ENCODE results near the gene KCTD16. TPM values are rescaled to one million over a fixed set of nuclear protein-coding genes. Genes with fewer than 3 reads are reported as not detected.

KCTD16 gene
- polyA plus RNA-seq, result 1 to 10 TPM in 1 of 4 donors, under 1 TPM in 3; under 0.01 to 1.8 (median 0.10) TPM
- long read RNA-seq, donor 1, result 0 reads
- long read RNA-seq, donor 2, result 0 reads
- long read RNA-seq, donor 3, result 0 reads
- long read RNA-seq, donor 4, result 0 reads
- long read RNA-seq, donor 5, result 0 reads
- long read RNA-seq, donor 6, result 0 reads
- long read RNA-seq, donor 7, result 0 reads
- long read RNA-seq, donor 8, result 0 reads
- long read RNA-seq, donor 9, result 0 reads
- long read RNA-seq, donor 10, result 0 reads

GRCh38 chr5:144170276-144171024 lies at the start of gene KCTD16, which contains the start of gene YIPF5:
Gene KCTD16, plus strand, starts transcription at chr5:144170873.
Gene YIPF5, minus strand, starts transcription at chr5:144170659. Its CDS starts 704 bp downstream, at chr5:144169955.
- H3K27ac ChIP-seq (ENCODE audit: low read depth in 1 of 3, low read length in 2 of 3), result peak within 1 kb of the TSS; percentile 80 to 94 (median 91)
- peak; percentile 23 for FAIRE-seq
- 0 to 1% (median 1%) methylated on average over 38 to 39 of the region's 39 CpGs for WGBS, 3 donors

GRCh38 chr5:144121577-144121976 lies 49.1 kb upstream of the KCTD16 start:
- DNase-seq (no peak), FAIRE-seq (no peak)
- Histone ChIP-seq H3K4me3 (ENCODE audit: low read depth in 1 of 3, low read length in 3 of 3) (no peak overlapping the region), H3K27ac (ENCODE audit: low read depth in 1 of 3, low read length in 2 of 3) (no peak overlapping the region), H3K27me3 (ENCODE audit: control insufficient read depth in 3 of 3, insufficient read depth in 3 of 3, low read length in 3 of 3) (no peaks in the 10 kb centered on the region), H3K36me3 (ENCODE audit: control insufficient read depth in 3 of 3, insufficient read depth in 2 of 3, low read depth in 1 of 3, low read length in 3 of 3) (no peaks in the 10 kb centered on the region), H3K9me3 (ENCODE audit: control insufficient read depth in 2 of 2, insufficient read depth in 1 of 2, low read depth in 1 of 2, low read length in 1 of 2) (peaks cover 0 to 2% of the 10 kb centered on the region in 2 donors), H3K4me1 (ENCODE audit: control insufficient read depth in 3 of 3, insufficient read depth in 2 of 3, low read depth in 1 of 3, low read length in 2 of 3) (no peaks in the 10 kb centered on the region)
- WGBS, 3 donors, result 81 to 100% (median 97%) methylated on average over 1 of the region's 1 CpG

More at GRCh38 chr5:144170276-144171024, at the start of gene KCTD16, which contains the start of gene YIPF5:
- H3K36me3 ChIP-seq (ENCODE audit: control insufficient read depth in 3 of 3, insufficient read depth in 2 of 3, low read depth in 1 of 3, low read length in 3 of 3), result peaks cover 0 to 2% (median 1%) of the 10 kb centered on the region in 3 donors
- H3K4me1 ChIP-seq (ENCODE audit: control insufficient read depth in 3 of 3, insufficient read depth in 2 of 3, low read depth in 1 of 3, low read length in 2 of 3), result peaks cover 3 to 8% (median 4%) of the 10 kb centered on the region in 3 donors
- DNase-seq, result peak; percentile 98 to 99
- no peaks in the 10 kb centered on the region for H3K9me3 ChIP-seq (ENCODE audit: control insufficient read depth in 2 of 2, insufficient read depth in 1 of 2, low read depth in 1 of 2, low read length in 1 of 2)
- H3K27me3 ChIP-seq (ENCODE audit: control insufficient read depth in 3 of 3, insufficient read depth in 3 of 3, low read length in 3 of 3), result peaks cover 0 to 5% (median 0%) of the 10 kb centered on the region in 3 donors
- peak within 1 kb of the TSS; percentile 78 to 98 (median 92) for H3K4me3 ChIP-seq (ENCODE audit: low read depth in 1 of 3, low read length in 3 of 3)

GRCh38 chr5:144122081-144122480 lies 48.6 kb upstream of the KCTD16 start:
- Histone ChIP-seq H3K27ac (ENCODE audit: low read depth in 1 of 3, low read length in 2 of 3) (no peak overlapping the region), H3K27me3 (ENCODE audit: control insufficient read depth in 3 of 3, insufficient read depth in 3 of 3, low read length in 3 of 3) (no peaks in the 10 kb centered on the region), H3K4me3 (ENCODE audit: low read depth in 1 of 3, low read length in 3 of 3) (no peak overlapping the region), H3K9me3 (ENCODE audit: control insufficient read depth in 2 of 2, insufficient read depth in 1 of 2, low read depth in 1 of 2, low read length in 1 of 2) (peaks cover 0 to 2% of the 10 kb centered on the region in 2 donors), H3K4me1 (ENCODE audit: control insufficient read depth in 3 of 3, insufficient read depth in 2 of 3, low read depth in 1 of 3, low read length in 2 of 3) (no peaks in the 10 kb centered on the region), H3K36me3 (ENCODE audit: control insufficient read depth in 3 of 3, insufficient read depth in 2 of 3, low read depth in 1 of 3, low read length in 3 of 3) (no peaks in the 10 kb centered on the region)
- no peak for DNase-seq
- no peak for FAIRE-seq
- WGBS, 3 donors, result 53 to 66% (median 58%) methylated on average over 2 of the region's 2 CpGs

- no peak for FAIRE-seq
- WGBS, 3 donors, result 79 to 82% (median 82%) methylated on average over 3 of the region's 3 CpGs
- no peak overlapping the region for H3K4me3 ChIP-seq (ENCODE audit: low read depth in 1 of 3, low read length in 3 of 3)
Measured at GRCh38 chr5:144122641-144123040, 48.0 kb upstream of the KCTD16 start.

GRCh38 chr5:144125163-144125726 lies 45.4 kb upstream of the KCTD16 start:
- FAIRE-seq (no peak), DNase-seq (no peak)
- Histone ChIP-seq H3K4me1 (ENCODE audit: control insufficient read depth in 3 of 3, insufficient read depth in 2 of 3, low read depth in 1 of 3, low read length in 2 of 3) (no peaks in the 10 kb centered on the region), H3K4me3 (ENCODE audit: low read depth in 1 of 3, low read length in 3 of 3) (no peak overlapping the region), H3K36me3 (ENCODE audit: control insufficient read depth in 3 of 3, insufficient read depth in 2 of 3, low read depth in 1 of 3, low read length in 3 of 3) (no peaks in the 10 kb centered on the region), H3K27ac (ENCODE audit: low read depth in 1 of 3, low read length in 2 of 3) (no peak overlapping the region), H3K27me3 (ENCODE audit: control insufficient read depth in 3 of 3, insufficient read depth in 3 of 3, low read length in 3 of 3) (no peaks in the 10 kb centered on the region), H3K9me3 (ENCODE audit: control insufficient read depth in 2 of 2, insufficient read depth in 1 of 2, low read depth in 1 of 2, low read length in 1 of 2) (no peaks in the 10 kb centered on the region)
- WGBS, 3 donors, result 58 to 63% (median 58%) methylated on average over 4 of the region's 4 CpGs

More at GRCh38 chr5:144122641-144123040, 48.0 kb upstream of the KCTD16 start:
- no peak overlapping the region for H3K27ac ChIP-seq (ENCODE audit: low read depth in 1 of 3, low read length in 2 of 3)
- DNase-seq, result no peak
- H3K9me3 ChIP-seq (ENCODE audit: control insufficient read depth in 2 of 2, insufficient read depth in 1 of 2, low read depth in 1 of 2, low read length in 1 of 2), result peaks cover 0 to 2% of the 10 kb centered on the region in 2 donors
- H3K27me3 ChIP-seq (ENCODE audit: control insufficient read depth in 3 of 3, insufficient read depth in 3 of 3, low read length in 3 of 3), result no peaks in the 10 kb centered on the region
- no peaks in the 10 kb centered on the region for H3K4me1 ChIP-seq (ENCODE audit: control insufficient read depth in 3 of 3, insufficient read depth in 2 of 3, low read depth in 1 of 3, low read length in 2 of 3)
- no peaks in the 10 kb centered on the region for H3K36me3 ChIP-seq (ENCODE audit: control insufficient read depth in 3 of 3, insufficient read depth in 2 of 3, low read depth in 1 of 3, low read length in 3 of 3)

GRCh38 chr5:144126707-144127106 lies 44.0 kb upstream of the KCTD16 start:
- H3K36me3 ChIP-seq (ENCODE audit: control insufficient read depth in 3 of 3, insufficient read depth in 2 of 3, low read depth in 1 of 3, low read length in 3 of 3), result no peaks in the 10 kb centered on the region
- 75 to 88% (median 81%) methylated on average over 4 of the region's 4 CpGs for WGBS, 3 donors
- H3K4me1 ChIP-seq (ENCODE audit: control insufficient read depth in 3 of 3, insufficient read depth in 2 of 3, low read depth in 1 of 3, low read length in 2 of 3), result no peaks in the 10 kb centered on the region
- no peak overlapping the region for H3K27ac ChIP-seq (ENCODE audit: low read depth in 1 of 3, low read length in 2 of 3)
- DNase-seq (no peak), FAIRE-seq (no peak)
- no peaks in the 10 kb centered on the region for H3K27me3 ChIP-seq (ENCODE audit: control insufficient read depth in 3 of 3, insufficient read depth in 3 of 3, low read length in 3 of 3)
- no peaks in the 10 kb centered on the region for H3K9me3 ChIP-seq (ENCODE audit: control insufficient read depth in 2 of 2, insufficient read depth in 1 of 2, low read depth in 1 of 2, low read length in 1 of 2)
- no peak overlapping the region for H3K4me3 ChIP-seq (ENCODE audit: low read depth in 1 of 3, low read length in 3 of 3)

GRCh38 chr5:144128844-144129243 lies 41.8 kb upstream of the KCTD16 start:
- Histone ChIP-seq H3K4me3 (ENCODE audit: low read depth in 1 of 3, low read length in 3 of 3) (no peak overlapping the region), H3K27ac (ENCODE audit: low read depth in 1 of 3, low read length in 2 of 3) (no peak overlapping the region), H3K9me3 (ENCODE audit: control insufficient read depth in 2 of 2, insufficient read depth in 1 of 2, low read depth in 1 of 2, low read length in 1 of 2) (peaks cover 0 to 4% of the 10 kb centered on the region in 2 donors), H3K27me3 (ENCODE audit: control insufficient read depth in 3 of 3, insufficient read depth in 3 of 3, low read length in 3 of 3) (no peaks in the 10 kb centered on the region), H3K4me1 (ENCODE audit: control insufficient read depth in 3 of 3, insufficient read depth in 2 of 3, low read depth in 1 of 3, low read length in 2 of 3) (no peaks in the 10 kb centered on the region), H3K36me3 (ENCODE audit: control insufficient read depth in 3 of 3, insufficient read depth in 2 of 3, low read depth in 1 of 3, low read length in 3 of 3) (no peaks in the 10 kb centered on the region)
- 69 to 84% (median 81%) methylated on average over 4 of the region's 4 CpGs for WGBS, 3 donors
- no peak for DNase-seq
- FAIRE-seq, result no peak

GRCh38 chr5:144130306-144130705 lies 40.4 kb upstream of the KCTD16 start:
- Histone ChIP-seq H3K27me3 (ENCODE audit: control insufficient read depth in 3 of 3, insufficient read depth in 3 of 3, low read length in 3 of 3) (peaks cover 0 to 3% (median 0%) of the 10 kb centered on the region in 3 donors), H3K36me3 (ENCODE audit: control insufficient read depth in 3 of 3, insufficient read depth in 2 of 3, low read depth in 1 of 3, low read length in 3 of 3) (no peaks in the 10 kb centered on the region), H3K9me3 (ENCODE audit: control insufficient read depth in 2 of 2, insufficient read depth in 1 of 2, low read depth in 1 of 2, low read length in 1 of 2) (peaks cover 0 to 4% of the 10 kb centered on the region in 2 donors), H3K4me1 (ENCODE audit: control insufficient read depth in 3 of 3, insufficient read depth in 2 of 3, low read depth in 1 of 3, low read length in 2 of 3) (no peaks in the 10 kb centered on the region), H3K4me3 (ENCODE audit: low read depth in 1 of 3, low read length in 3 of 3) (no peak overlapping the region), H3K27ac (ENCODE audit: low read depth in 1 of 3, low read length in 2 of 3) (no peak overlapping the region)
- 78 to 89% (median 87%) methylated on average over 4 of the region's 4 CpGs for WGBS, 3 donors
- DNase-seq (no peak), FAIRE-seq (no peak)
